Ovary (tissue), 10 donors: Measurements from ENCODE around the gene TKTL1. TPM values are rescaled to one million over a fixed set of nuclear protein-coding genes. Genes with fewer than 3 reads are reported as not detected.
"Not testable (repeated sequence)": the region's sequence is repeated elsewhere in the genome, so short reads cannot be mapped to it uniquely, and the experiment has no call there.

ENCODE experiments used
- DNase-seq, 5 donors: peaks; one replicate each; pipeline ENCODE4 v3.0.0-alpha.2; 2019 to 2020
- H3K27ac ChIP-seq, 2 donors: fragments of 200-600 bp; one replicate each; pipeline versions ENCODE4 v1.5.1 to v1.8.0; 2019 to 2022
- H3K27me3 ChIP-seq: fragments of 200-600 bp; one replicate; pipeline ENCODE4 v1.8.0; 2022
- H3K36me3 ChIP-seq: fragments of 200-600 bp; sonication (generic); one replicate; pipeline ENCODE4 v1.5.1; 2019
- H3K4me1 ChIP-seq: one replicate; pipeline ENCODE4 v1.8.1; 2013; ENCODE audit warnings: mild to moderate bottlenecking, moderate library complexity; ENCODE audit not compliant: insufficient read depth
- H3K4me3 ChIP-seq: fragments of 200-600 bp; sonication (generic); one replicate; pipeline ENCODE4 v1.5.1; 2017
- H3K9me3 ChIP-seq, 2 donors: fragments of 200-600 bp in 1 of 2; sonication (generic) in 1 of 2; one replicate each; pipeline versions ENCODE4 v1.5.1 to v1.8.1; 2013 to 2019; ENCODE audit warnings: mild to moderate bottlenecking in 1 of 2, moderate library complexity in 1 of 2
- EP300 ChIP-seq: sonication (generic); formaldehyde crosslinking; IDR thresholded peaks from one replicate; pipeline ENCODE4 v1.6.1; 2017; ENCODE audit warnings: antibody characterized with exemption
- POLR2A ChIP-seq: fragments of 450-650 bp; IDR thresholded peaks from one replicate; pipeline ENCODE4 v1.6.1; 2017; ENCODE audit warnings: antibody characterized with exemption, mild to moderate bottlenecking, moderate library complexity
- WGBS, 3 donors: extraction: QIAGEN DNeasy Blood & Tissue Kit in 1 of 3; methylation state at CpG; one replicate each; pipeline versions ENCODE4 v1.1.5 to v1.1.7; 2013 to 2017; 5-methylcytosine and 5-hydroxymethylcytosine counted together
- intact Hi-C, 4 donors: fragments of 100-400 bp; cut with DNase I; formaldehyde crosslinking; loops; one replicate each; pipeline versions ENCODE4 v1.11.0 to v1.15.1; 2022 to 2023
- long read RNA-seq, 3 donors: library from polyadenylated mRNA in 2 of 3; unstranded in 2 of 3; transcript quantifications; one replicate each; pipeline ENCODE4 v2.0.0 and lab custom pipeline, GENCODE V29; 2021 to 2026
- polyA plus RNA-seq, 2 donors: library from polyadenylated mRNA; stranded (reverse); fragments of 200-250 nt in 1 of 2; fragments of 350-450 nt in 1 of 2; fragmentation: Illumina TruSeq in 1 of 2; extraction: RNeasy Lipid Tissue Mini Kit (QIAGEN cat#74804) in 1 of 2; gene quantifications; one replicate each; pipeline ENCODE4 v1.2.3, GENCODE V29; 2013 to 2014
- total RNA-seq, 7 donors: library from RNA; depleted of rRNA in 2 of 7; stranded (reverse); fragments of >200 nt in 2 of 7; fragmentation: NEBNext Ultra II Directional in 3 of 7; extraction: Animal tissue kit (Norgen Biotek cat#: 25700) in 3 of 7; gene quantifications; one replicate each; pipeline versions ENCODE4 v1.1.0 to v1.2.4, GENCODE V29; 2016 to 2023
- TF ChIP-seq, protein P1 (sequence below), 3 donors: fragments of 450-650 bp in 2 of 3; fragments of 200-600 bp in 1 of 3; IDR thresholded peaks; one replicate each; pipeline versions ENCODE4 v1.5.1 to v1.8.0; 2016 to 2022; ENCODE audit warnings: antibody characterized with exemption in 3 of 3, mild to moderate bottlenecking in 1 of 3
- donor health status: DM: no; HTN: no; CAD: no; lungs with moderate emphysema.
- donor health status: DM: no; HTN: no; CAD: no.
- donor health status: Bipolar disorder and iron deficiency.
- donor health status: DM: yes; HTN: yes; CAD: no.
- donor health status: DM: no; HTN: no; CAD: no.
- donor health status: DM: yes; HTN: yes; CAD: no.

TKTL1 gene, protein sequence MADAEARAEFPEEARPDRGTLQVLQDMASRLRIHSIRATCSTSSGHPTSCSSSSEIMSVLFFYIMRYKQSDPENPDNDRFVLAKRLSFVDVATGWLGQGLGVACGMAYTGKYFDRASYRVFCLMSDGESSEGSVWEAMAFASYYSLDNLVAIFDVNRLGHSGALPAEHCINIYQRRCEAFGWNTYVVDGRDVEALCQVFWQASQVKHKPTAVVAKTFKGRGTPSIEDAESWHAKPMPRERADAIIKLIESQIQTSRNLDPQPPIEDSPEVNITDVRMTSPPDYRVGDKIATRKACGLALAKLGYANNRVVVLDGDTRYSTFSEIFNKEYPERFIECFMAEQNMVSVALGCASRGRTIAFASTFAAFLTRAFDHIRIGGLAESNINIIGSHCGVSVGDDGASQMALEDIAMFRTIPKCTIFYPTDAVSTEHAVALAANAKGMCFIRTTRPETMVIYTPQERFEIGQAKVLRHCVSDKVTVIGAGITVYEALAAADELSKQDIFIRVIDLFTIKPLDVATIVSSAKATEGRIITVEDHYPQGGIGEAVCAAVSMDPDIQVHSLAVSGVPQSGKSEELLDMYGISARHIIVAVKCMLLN
- total RNA-seq, result under 1 TPM in 4 of 7 donors, not detected in 3; 0.12 to 0.36 (median 0.23) TPM
- polyA plus RNA-seq, result under 1 TPM; 0.38 to 0.91 TPM
- long read RNA-seq, donor 1, result 0 reads
- long read RNA-seq, donor 2, partial matches to known transcripts, result 0 of 1 reads
- long read RNA-seq, donor 2, other reads (novel, unspliced or antisense), result 0 of 1 reads
- long read RNA-seq, donor 3, result 0 reads

DNA sequence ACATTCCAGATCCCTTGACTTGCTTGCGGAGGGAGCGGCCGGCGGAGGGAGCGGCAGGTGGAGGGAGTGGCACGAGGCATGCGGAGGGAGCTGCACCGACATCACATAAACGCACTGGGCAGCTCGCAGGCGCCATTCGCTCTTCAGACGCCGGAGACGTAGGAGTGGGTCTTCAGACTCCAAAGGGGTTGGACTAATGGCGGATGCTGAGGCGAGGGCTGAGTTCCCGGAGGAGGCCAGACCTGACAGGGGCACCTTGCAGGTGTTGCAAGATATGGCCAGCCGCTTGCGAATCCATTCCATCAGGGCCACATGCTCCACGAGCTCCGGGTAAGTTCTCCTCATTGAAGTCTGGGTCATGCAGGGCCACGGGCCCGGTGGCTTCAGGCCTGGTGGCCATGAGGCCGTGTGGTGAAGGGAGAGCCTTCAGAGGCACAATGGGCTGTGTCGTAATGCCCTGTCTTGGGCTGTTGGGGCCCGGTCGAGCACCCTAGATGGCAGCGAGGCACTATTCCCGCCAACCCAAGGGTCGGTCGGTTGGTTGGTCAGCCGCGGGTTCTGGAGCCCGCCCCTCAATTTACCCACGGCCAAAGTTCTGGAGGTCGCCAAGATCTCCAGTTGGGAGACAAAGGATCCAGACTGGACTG lies at the start of gene TKTL1:
TKTL1 (plus strand) TSS at position 132 of the 647 bp plus-strand sequence; CDS start at position 197, 65 bp downstream.
- Histone ChIP-seq H3K9me3 (no peaks in the 10 kb centered on the region), H3K4me3 (no peak within 1 kb of the TSS), H3K27me3 (no peaks in the 10 kb centered on the region), H3K36me3 (no peaks in the 10 kb centered on the region), H3K4me1 (no peaks in the 10 kb centered on the region), H3K27ac (no peak within 1 kb of the TSS)
- intact Hi-C loops, result no loop called here
- DNase-seq, result no peak
- TF ChIP-seq, protein P1, sequence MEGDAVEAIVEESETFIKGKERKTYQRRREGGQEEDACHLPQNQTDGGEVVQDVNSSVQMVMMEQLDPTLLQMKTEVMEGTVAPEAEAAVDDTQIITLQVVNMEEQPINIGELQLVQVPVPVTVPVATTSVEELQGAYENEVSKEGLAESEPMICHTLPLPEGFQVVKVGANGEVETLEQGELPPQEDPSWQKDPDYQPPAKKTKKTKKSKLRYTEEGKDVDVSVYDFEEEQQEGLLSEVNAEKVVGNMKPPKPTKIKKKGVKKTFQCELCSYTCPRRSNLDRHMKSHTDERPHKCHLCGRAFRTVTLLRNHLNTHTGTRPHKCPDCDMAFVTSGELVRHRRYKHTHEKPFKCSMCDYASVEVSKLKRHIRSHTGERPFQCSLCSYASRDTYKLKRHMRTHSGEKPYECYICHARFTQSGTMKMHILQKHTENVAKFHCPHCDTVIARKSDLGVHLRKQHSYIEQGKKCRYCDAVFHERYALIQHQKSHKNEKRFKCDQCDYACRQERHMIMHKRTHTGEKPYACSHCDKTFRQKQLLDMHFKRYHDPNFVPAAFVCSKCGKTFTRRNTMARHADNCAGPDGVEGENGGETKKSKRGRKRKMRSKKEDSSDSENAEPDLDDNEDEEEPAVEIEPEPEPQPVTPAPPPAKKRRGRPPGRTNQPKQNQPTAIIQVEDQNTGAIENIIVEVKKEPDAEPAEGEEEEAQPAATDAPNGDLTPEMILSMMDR (IDR thresholded peaks at IDR 0.05), result no peak
- TF ChIP-seq EP300, result no peak
- TF ChIP-seq POLR2A, result no peak
- WGBS, 3 donors, result 93 to 95% (median 94%) methylated on average over 37 of the region's 37 CpGs

DNA sequence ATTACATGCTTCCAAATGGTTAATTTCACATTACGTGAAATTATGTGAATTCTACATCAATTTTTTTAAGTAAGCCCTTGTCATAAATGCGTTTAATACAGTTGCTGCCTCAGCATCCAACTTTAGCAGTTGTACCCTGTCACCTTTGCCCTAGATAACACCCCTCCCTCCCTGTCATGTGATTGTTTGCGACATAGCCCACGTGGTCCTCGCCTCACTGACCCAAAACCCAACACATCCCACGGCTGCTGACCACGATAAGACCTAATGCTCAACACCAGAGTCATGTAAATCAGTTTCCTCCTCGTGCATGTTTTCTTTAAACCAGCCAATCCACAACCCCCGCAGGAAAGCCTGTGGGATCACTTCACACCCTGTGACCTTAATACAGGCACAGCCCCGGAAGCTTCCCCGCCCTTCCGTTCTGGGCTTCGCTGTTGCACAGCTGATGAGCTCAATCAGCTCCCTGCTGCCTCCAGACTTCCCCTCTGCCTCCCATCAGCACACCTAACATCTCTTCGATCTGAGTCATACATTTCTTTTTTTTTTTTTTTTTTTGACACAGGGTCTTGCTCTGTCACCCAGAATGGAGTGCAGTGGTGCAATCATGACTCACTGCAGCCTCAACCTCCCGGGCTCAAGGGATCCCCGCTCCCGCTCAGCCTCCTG lies 48.1 kb upstream of the TKTL1 start:
- WGBS, 3 donors, result 70% methylated on average over 1 of the region's 17 CpGs; no CpG with 5 or more reads in 2 of the 3 donors
- H3K9me3 ChIP-seq, H3K4me1 ChIP-seq, H3K27ac ChIP-seq, H3K27me3 ChIP-seq, intact Hi-C loops, DNase-seq, H3K4me3 ChIP-seq, H3K36me3 ChIP-seq: not testable (repeated sequence)

DNA sequence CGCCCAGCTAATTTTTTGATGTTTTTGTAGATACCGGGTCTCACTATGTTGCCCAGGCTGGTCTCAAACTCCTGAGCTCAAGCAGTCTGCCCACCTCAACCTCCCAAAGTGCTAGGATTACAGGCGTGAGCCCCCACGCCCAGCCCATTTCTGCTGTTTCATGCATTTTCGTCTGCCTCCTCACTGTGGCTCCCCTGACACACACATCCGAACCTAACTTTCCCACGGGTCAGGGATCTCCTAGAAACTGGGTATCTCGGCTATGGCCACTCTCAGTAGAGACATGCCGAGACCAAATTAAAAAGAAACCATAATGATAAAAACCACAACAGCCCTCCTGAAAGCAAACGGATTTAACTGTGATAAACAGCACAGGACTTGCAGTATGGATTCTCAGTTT lies 47.5 kb upstream of the TKTL1 start:
- H3K4me1 ChIP-seq, intact Hi-C loops, H3K4me3 ChIP-seq, H3K36me3 ChIP-seq, H3K27ac ChIP-seq, DNase-seq, H3K27me3 ChIP-seq, H3K9me3 ChIP-seq: not testable (repeated sequence)
- WGBS, 3 donors, result no CpG with 5 or more reads among the region's 10 CpGs

DNA sequence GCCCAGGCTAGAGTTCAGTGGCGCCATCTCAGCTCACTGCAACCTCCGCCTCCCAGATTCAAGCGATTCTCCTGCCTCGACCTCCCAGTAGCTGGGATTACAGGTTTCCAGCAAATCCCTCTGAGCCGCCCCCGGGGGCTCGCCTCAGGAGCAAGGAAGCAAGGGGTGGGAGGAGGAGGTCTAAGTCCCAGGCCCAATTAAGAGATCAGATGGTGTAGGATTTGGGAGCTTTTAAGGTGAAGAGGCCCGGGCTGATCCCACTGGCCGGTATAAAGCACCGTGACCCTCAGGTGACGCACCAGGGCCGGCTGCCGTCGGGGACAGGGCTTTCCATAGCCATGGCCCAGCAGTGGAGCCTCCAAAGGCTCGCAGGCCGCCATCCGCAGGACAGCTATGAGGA lies 38.3 kb upstream of the TKTL1 start, which contains the start of gene OPN1MW3:
OPN1MW3 (plus strand) TSS at position 301 of the 400 bp plus-strand sequence; CDS start at position 339, 38 bp downstream.
- H3K4me1 ChIP-seq, H3K27me3 ChIP-seq, H3K4me3 ChIP-seq, H3K9me3 ChIP-seq, intact Hi-C loops, DNase-seq, H3K27ac ChIP-seq, H3K36me3 ChIP-seq: not testable (repeated sequence)
- WGBS, 3 donors, result no CpG with 5 or more reads among the region's 17 CpGs

DNA sequence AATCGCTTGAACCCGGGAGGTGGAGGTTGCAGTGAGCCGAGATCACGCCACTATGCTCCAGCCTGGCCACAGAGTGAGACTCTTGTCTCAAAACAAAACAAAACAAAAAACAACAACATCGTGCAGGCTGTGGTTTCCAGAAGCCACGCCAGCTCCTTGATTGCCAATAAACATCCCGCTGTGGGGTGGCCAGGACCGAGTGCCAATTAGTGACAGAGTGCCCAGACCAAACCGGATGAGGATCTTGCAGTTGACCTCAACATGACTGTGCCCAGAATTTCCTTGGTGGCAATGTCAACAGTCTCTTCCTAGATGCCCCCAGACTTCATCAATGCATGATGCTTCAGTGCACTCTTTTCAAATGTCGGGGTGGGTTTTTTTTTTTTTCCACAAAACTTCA lies 36.9 kb upstream of the TKTL1 start:
- intact Hi-C loops, H3K9me3 ChIP-seq, H3K27ac ChIP-seq, DNase-seq, H3K4me1 ChIP-seq, H3K27me3 ChIP-seq, H3K4me3 ChIP-seq, H3K36me3 ChIP-seq: not testable (repeated sequence)
- WGBS, 3 donors, result no CpG with 5 or more reads among the region's 10 CpGs

DNA sequence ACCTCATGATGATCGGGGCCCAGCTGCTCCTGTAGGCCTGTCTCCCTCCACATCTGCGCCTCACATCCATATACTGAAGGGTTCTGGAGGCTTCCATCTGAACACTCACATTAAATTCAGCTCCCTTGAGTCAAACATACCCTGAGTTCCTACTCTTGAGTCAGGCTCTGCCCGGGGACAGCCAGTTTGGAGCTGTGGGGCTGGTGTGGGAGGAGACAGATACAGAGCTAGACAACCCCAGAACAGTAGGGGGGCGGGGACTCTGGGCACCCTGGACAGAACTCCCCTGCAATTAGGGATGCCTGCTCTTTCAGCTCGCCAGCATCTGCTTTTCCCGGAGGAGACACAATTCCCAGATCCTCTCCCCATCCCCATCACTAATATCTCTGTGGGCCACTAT lies 32.5 kb upstream of the TKTL1 start:
- H3K4me3 ChIP-seq, H3K27me3 ChIP-seq, H3K4me1 ChIP-seq, DNase-seq, intact Hi-C loops, H3K27ac ChIP-seq, H3K36me3 ChIP-seq, H3K9me3 ChIP-seq: not testable (repeated sequence)
- WGBS, 3 donors, result no CpG with 5 or more reads among the region's 6 CpGs

DNA sequence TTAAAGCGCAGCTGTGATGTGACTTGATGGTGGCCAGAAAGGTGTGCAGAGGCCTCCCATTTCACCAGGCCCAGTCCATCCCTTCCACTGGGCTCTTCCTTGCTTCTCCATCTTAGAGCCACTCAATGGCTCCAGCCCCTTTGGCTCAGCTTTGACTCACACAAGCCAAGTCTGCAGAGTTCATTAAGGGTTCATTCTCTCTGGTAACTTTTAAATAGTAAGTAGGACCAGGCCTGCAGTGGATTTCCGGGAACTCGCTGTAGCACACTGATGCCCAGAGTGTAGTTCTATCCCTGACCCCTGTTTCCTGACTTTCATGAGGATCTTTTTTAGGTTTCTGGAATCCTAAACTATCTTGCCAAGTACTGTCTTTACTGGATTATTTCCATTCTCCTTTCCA lies 26.4 kb upstream of the TKTL1 start:
- DNase-seq, H3K36me3 ChIP-seq, H3K9me3 ChIP-seq, H3K27me3 ChIP-seq, H3K4me3 ChIP-seq, H3K27ac ChIP-seq, H3K4me1 ChIP-seq, intact Hi-C loops: not testable (repeated sequence)
- no CpG with 5 or more reads among the region's 3 CpGs for WGBS, 3 donors

DNA sequence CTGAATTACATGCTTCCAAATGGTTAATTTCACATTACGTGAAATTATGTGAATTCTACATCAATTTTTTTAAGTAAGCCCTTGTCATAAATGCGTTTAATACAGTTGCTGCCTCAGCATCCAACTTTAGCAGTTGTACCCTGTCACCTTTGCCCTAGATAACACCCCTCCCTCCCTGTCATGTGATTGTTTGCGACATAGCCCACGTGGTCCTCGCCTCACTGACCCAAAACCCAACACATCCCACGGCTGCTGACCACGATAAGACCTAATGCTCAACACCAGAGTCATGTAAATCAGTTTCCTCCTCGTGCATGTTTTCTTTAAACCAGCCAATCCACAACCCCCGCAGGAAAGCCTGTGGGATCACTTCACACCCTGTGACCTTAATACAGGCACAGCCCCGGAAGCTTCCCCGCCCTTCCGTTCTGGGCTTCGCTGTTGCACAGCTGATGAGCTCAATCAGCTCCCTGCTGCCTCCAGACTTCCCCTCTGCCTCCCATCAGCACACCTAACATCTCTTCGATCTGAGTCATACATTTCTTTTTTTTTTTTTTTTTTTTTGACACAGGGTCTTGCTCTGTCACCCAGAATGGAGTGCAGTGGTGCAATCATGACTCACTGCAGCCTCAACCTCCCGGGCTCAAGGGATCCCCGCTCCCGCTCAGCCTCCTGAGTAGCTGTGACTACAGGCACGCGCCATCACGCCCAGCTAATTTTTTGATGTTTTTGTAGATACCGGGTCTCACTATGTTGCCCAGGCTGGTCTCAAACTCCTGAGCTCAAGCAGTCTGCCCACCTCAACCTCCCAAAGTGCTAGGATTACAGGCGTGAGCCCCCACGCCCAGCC lies 10.9 kb upstream of the TKTL1 start:
- intact Hi-C loops, H3K9me3 ChIP-seq, H3K36me3 ChIP-seq, DNase-seq, H3K4me1 ChIP-seq, H3K4me3 ChIP-seq, H3K27ac ChIP-seq, H3K27me3 ChIP-seq: not testable (repeated sequence)
- no CpG with 5 or more reads among the region's 23 CpGs for WGBS, 3 donors

DNA sequence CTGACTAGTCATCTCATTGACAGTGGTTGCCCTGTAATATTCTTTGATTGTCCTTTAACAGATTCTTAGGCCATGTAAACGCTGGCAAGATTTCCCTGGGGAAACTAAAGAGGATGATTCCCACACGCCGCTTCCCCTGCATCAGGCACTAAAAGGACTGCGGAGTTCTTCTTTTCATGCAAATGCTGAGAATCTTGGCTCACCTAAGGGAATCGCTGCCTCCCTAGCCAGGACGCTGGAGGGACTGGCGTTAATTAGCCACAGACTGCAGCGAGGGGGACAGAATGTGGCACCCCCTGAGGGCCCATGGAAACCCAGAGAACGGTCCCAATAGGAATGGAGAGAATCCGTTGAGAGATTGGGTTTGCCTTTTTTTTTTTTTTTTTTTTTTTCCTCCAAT lies 9.2 kb upstream of the TKTL1 start:
- H3K27me3 ChIP-seq, H3K27ac ChIP-seq, DNase-seq, H3K36me3 ChIP-seq, H3K4me1 ChIP-seq, H3K4me3 ChIP-seq, H3K9me3 ChIP-seq, intact Hi-C loops: not testable (repeated sequence)
- no CpG with 5 or more reads among the region's 10 CpGs for WGBS, 3 donors
